HG02840 (cell line): ENCODE results near the gene CAPN7.
"Not testable (repeated sequence)": the region's sequence is repeated elsewhere in the genome, so short reads cannot be mapped to it uniquely, and the experiment has no call there.

Source experiments
- ATAC-seq: cut with Tn5 transposase; IDR thresholded peaks from one replicate; pipeline ENCODE4 v1.9.1; 2021; ENCODE audit warnings: mild to moderate bottlenecking, moderate library complexity, moderate number of reproducible peaks; ENCODE audit not compliant: unreplicated experiment, low FRiP score

Gene CAPN7

GRCh38 chr3:15205934-15206661 is at the start of gene CAPN7:
Gene CAPN7 (plus strand): TSS chr3:15206246. CDS start chr3:15206496, 250 bp downstream.
- ATAC-seq = peak; percentile 80

- no peak for ATAC-seq
These were observed 48.6 kb upstream of the CAPN7 start for GRCh38 chr3:15157441-15157840.

- ATAC-seq = no peak
These were observed 46.4 kb upstream of the CAPN7 start for GRCh38 chr3:15159501-15160136.

- no peak for ATAC-seq
These were observed 45.4 kb upstream of the CAPN7 start for GRCh38 chr3:15160662-15161061.

GRCh38 chr3:15161133-15161532 is 44.9 kb upstream of the CAPN7 start:
- ATAC-seq = no peak

- ATAC-seq = not testable (repeated sequence)
These were observed 42.4 kb upstream of the CAPN7 start for GRCh38 chr3:15163656-15164055.

- ATAC-seq = no peak
These were observed 41.7 kb upstream of the CAPN7 start for GRCh38 chr3:15164340-15164739.

- no peak for ATAC-seq
These were observed 41.0 kb upstream of the CAPN7 start for GRCh38 chr3:15165061-15165460.

GRCh38 chr3:15166391-15166790 is 39.7 kb upstream of the CAPN7 start:
- ATAC-seq = not testable (repeated sequence)

- ATAC-seq = peak; percentile 75
These were observed 35.0 kb upstream of the CAPN7 start for GRCh38 chr3:15171096-15171495.

GRCh38 chr3:15172806-15173205 is 33.2 kb upstream of the CAPN7 start:
- no peak for ATAC-seq

- no peak for ATAC-seq
These were observed 31.1 kb upstream of the CAPN7 start for GRCh38 chr3:15174953-15175352.

GRCh38 chr3:15175605-15176004 is 30.4 kb upstream of the CAPN7 start:
- no peak for ATAC-seq

- no peak for ATAC-seq
These were observed 25.9 kb upstream of the CAPN7 start for GRCh38 chr3:15180042-15180611.

GRCh38 chr3:15181511-15181910 is 24.5 kb upstream of the CAPN7 start:
- no peak for ATAC-seq

GRCh38 chr3:15181963-15182362 is 24.1 kb upstream of the CAPN7 start:
- no peak for ATAC-seq

GRCh38 chr3:15183011-15183410 is 23.0 kb upstream of the CAPN7 start:
- no peak for ATAC-seq

- no peak for ATAC-seq
These were observed 20.6 kb upstream of the CAPN7 start for GRCh38 chr3:15185404-15185803.

GRCh38 chr3:15186101-15186476 is 20.0 kb upstream of the CAPN7 start:
- ATAC-seq = no peak

- not testable (repeated sequence) for ATAC-seq
These were observed 19.4 kb upstream of the CAPN7 start for GRCh38 chr3:15186477-15187164.

GRCh38 chr3:15197340-15198029 is 8.6 kb upstream of the CAPN7 start:
- ATAC-seq = no peak
